Stimulated activated CD4-positive, alpha-beta T cell treated with anti-CD3 and anti-CD28 coated beads, Interleukin-1b, Interleukin-23, amount 100 ng/mL, for 24 hours (primary cell): ENCODE data around the gene BTNL9.
"Not testable (repeated sequence)": the region's sequence is repeated elsewhere in the genome, so short reads cannot be mapped to it uniquely, and the experiment has no call there.

Experiments
- DNase-seq, 4 experiments: peaks; one replicate each; pipeline ENCODE4 v3.0.0-alpha.2; 2020; ENCODE audit warnings: low read depth in 4 of 4, low spot score in 1 of 4

The BTNL9 gene

GRCh38 chr5:181060924-181061323 lies 20.9 kb downstream of the BTNL9 start:
- no peak for DNase-seq

DNA sequence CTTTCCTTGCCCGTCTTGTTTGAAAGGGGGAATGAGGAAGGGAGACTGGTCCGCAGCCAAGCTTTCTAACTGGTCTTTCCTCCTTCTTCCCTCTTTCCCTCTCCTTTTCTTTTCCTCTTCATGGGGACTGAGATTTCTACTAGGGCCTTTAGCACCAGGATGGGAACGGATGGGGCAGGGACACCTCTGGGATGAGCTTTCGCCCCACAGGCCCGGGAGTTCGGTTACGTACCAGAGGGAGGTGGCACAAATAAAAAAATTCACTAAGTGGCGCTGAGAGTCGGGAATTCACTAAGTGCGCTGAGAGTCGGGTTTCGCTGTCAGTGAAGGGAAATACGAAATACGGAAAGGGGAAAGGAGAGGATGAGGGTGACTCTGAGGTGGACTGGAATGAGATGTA lies 21.6 kb downstream of the BTNL9 start:
- DNase-seq, result no peak

- DNase-seq, result no peak
Measured at GRCh38 chr5:181062631-181063030, 22.6 kb downstream of the BTNL9 start.

DNA sequence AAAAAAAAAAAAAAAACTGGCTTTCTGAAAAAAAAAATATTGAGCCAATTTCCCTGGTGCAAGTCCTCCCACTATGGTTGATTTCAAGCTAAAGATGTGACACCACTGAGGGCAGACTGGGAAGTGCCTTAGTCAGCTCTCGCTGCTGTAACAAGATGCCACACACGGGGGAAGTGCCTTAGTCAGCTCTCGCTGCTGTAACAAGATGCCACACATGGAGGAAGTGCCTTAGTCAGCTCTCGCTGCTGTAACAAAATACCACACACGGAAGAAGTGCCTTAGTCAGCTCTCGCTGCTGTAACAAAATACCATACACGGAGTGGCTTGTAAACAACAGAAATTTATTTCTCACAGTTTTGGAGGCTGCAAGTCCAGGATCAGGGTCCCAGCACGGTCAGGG lies 23.4 kb downstream of the BTNL9 start:
- no peak for DNase-seq

DNA sequence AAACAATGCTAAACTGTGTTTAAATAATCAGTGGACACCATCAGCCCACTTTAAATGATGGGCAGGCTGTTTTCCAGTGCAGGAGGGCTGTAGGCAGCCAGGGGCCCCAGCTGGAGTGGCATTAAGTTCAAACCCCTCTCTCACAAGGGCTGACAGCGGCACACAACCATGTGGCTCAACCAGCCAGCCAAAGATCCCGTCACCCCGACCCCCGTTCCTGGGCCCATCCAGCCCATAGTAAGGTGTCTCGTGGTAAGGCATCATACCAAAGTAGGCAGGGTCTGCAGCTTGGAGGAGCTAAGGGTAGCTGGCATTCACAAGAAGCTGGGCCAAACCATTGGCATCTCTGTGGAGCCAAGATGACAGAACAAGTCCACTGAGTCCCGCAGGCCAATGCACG lies 24.9 kb downstream of the BTNL9 start:
- no peak for DNase-seq

GRCh38 chr5:181069767-181070491 lies 29.9 kb downstream of the BTNL9 start:
- no peak for DNase-seq

GRCh38 chr5:181070523-181070922 lies 30.5 kb downstream of the BTNL9 start:
- DNase-seq, result no peak

DNA sequence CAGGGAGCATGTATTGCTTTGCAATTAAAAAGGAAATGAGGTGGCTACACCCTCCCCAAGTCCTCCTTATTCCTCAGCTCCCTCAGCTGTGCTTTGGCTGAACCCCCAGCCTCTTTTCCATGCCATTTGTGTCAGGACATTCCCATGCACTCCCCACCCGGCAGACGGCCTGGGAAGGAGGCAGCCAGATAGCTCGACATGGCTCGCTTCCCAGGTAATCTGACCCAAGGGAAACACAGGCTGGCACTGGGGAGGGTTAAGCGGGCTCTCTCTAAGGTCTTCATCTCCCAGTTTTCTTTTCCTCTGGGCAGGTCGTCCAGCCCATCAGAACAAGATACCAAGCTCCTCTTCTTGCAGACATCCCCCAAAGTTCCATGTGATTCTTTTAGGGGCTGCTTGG lies 31.2 kb downstream of the BTNL9 start:
- no peak for DNase-seq

DNA sequence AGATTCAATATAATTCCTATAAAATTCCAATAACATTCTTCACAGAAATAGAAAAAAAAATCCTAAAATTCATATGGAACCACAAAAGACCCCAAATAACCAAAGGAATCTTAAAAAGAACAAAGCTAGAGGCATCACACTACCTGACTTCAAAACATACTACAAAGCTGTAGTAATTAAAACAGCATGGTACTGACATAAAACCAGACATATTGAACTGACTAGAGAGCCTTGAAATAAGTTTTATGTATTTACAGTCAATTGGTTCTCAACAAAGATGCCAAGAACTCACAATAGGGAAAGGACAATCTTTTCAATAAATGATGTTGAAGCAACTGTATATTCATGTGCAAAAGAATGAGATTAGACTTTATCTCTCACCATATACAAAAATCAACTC lies 36.9 kb downstream of the BTNL9 start:
- no peak for DNase-seq

GRCh38 chr5:181081989-181082388 lies 41.9 kb downstream of the BTNL9 start:
- no peak for DNase-seq

DNA sequence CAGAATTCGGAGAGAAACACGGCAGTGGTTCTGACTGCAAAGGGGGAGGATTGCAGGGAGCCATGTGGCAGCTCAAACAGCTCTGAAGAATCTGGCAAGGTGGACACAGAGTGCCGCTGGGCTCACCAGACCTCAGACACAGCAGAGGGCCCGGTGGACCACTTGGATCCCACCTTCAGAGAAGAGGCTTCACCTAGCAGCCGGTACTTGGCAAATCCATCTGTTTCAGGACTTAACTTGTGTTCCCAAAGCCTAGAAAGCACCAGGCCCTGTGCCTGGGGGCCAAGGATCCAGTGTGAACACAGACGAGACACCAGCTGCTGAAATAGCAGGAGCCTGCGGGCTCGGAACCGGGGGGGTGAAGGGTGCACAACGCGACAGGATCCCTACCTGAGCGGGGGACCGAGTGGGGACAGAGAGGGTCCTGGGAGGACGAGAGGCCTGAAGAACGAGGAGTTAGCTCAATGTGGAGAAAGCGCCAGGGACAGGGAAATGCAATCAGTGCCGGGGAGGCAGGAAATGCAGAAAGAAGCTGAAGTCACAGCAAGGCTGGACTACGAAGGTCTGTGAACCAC lies 44.6 kb downstream of the BTNL9 start:
- DNase-seq, result no peak

- DNase-seq, result no peak
Measured at GRCh38 chr5:181086026-181086883, 46.2 kb downstream of the BTNL9 start.

DNA sequence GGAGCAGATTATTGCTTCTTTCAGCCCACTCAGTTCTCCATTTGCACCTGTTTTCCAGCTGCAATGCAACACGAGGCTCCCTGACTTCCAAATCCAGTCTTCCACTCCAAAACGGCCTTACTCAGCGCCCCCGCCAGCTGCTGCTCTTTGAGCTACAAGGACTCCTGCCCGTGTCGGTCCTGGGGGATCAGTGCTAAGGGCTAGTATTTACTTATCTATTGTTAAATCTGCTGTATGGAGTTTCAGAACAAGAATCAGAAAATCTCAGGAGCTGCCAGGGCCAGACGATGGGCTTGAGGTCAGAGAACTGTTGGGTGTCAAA lies 46.8 kb downstream of the BTNL9 start:
- no peak for DNase-seq

DNA sequence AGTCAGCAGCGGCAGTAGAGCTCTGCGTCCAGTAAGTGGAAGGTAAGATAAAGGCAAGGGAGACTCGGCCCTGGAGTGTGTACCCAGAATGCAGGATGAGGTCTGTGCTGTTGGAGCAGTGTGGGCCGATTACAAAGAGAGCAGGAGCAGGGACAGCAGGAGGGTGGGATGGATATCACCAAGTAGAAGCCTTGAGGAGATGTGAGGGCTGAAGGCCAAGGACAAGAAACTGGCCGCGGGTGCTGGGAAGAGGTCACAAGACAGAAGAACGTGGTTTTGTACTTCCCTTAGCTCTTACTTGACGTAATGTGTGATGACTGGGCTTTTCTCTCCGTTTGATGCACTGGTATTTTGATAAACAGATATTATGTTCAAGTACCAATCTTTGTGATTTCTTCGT lies 47.2 kb downstream of the BTNL9 start:
- DNase-seq, result no peak

DNA sequence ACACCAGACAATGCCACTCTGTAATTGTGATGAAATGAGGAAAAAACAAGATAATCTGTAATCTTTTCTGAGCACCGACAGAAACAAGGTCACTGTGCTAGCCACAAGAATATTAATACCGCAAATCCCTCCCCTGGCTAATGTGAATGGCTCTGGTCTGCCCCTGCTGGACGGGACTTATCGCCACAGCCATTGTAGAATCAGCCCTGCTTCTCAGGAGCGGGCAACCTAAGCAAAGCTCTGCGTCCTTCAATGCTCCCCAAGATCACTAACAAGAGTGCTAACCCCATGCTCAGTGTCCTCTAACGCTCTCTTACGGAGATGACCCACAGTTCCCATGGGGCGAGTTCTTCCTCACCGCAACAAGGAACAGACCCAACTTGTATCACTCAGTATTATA lies 48.2 kb downstream of the BTNL9 start:
- DNase-seq, result no peak

GRCh38 chr5:181092428-181092827 lies 52.4 kb downstream of the BTNL9 start:
- DNase-seq, result no peak

GRCh38 chr5:181095162-181095561 lies 55.1 kb downstream of the BTNL9 start:
- not testable (repeated sequence) for DNase-seq

DNA sequence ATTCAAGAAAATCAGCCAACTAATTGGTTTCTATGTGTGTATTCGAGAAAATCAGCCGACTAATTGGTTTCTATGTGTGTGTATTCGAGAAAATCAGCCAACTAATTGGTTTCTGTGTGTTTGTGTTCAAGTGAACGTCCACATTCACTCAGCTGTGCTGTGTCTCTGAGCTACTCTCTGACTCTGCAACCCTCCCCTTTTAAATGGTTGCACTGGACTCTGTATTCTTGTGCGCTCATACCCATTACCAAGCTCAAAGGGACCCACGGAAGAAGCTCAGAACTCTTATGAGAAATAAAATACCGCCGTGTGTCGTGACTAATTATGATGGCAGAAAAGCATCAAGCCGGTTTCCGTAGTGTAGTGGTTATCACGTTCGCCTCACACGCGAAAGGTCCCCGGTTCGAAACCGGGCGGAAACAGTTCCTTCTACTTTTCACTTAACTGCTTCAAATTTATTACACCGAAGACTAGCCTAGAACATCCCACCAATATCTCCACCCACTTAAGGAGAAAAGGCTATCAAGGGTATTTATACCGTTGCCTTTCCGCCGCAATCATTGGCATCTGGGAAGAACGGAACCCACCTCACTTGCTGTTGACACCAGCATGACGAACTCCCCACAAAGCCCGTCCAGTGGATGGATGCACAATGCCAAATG lies 56.8 kb downstream of the BTNL9 start:
- DNase-seq, result not testable (repeated sequence)

- not testable (repeated sequence) for DNase-seq
Measured at GRCh38 chr5:181097383-181097753, 57.3 kb downstream of the BTNL9 start.

DNA sequence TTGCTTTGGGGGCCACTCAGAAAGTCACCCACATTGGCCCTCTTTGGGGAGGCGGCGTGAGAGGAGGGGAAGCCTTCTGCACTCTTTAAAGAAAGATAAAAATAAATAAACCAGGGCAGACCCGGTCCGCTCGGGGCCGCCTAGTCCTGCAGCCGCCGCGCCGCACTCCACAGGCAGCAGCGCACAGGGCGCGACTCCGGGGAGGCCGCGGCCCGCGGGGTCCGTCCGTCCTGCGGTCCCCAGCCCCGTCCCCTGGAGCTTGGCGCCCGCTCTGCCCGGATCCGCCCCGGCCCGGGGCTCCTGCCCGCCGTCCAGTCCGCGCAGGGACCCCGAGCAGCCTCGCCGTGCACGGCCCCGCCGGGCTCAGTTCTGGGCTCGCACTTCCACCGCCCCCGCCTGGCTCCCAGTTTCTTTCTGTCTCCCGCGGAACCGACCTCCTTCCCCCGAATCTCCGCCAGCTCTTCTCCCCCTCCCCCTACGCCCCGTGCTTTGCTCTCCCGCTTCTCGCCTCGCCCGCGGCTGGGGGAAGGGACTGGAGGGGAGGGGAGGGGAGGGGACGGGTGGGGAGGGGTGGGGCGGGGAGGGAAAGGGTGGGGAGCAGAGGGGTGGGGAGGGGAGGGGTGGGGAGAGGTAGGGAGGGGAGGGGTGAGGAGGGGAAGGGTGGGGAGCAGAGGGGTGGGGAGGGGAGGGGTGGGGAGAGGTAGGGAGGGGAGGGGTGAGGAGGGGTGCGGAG lies 57.9 kb downstream of the BTNL9 start:
- not testable (repeated sequence) for DNase-seq
